Measurements from ENCODE around the gene MRPL23. TPM values are rescaled to one million over a fixed set of nuclear protein-coding genes. Genes with fewer than 3 reads are reported as not detected.

Gene MRPL23
- total RNA-seq, 1 experiment from 2014 or later = 76.3 TPM

DNA sequence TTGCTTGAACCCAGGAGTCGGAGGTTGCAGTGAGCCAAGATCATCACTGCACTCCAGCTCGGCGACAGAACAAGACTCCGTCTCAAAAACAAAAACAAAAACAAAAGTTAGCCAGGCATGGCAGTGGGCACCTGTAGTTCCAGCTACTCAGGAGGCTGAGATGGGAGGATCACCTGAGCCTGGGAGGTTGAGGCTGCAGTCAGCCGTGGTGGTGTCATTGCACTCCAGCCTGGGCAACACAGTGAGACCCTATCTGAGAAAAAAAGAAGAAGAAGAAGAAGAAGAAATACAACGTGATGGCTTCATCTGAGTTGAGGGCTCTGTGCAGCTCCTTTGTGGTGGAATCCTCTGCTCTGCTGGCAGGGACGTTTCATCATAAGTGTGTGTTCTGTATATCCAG, 37.6 kb upstream of the MRPL23 start:
- CTCF ChIA-PET = no interaction called here
- Histone ChIP-seq H3K36me3 (ENCODE audit: low read depth) (no peaks in the 10 kb centered on the region), H3K4me2 (no peak overlapping the region), H3K4me1 (replicated peaks; ENCODE audit: insufficient read depth) (no peaks in the 10 kb centered on the region), H3K9me3 (ENCODE audit: insufficient read depth, low read depth) (no peaks in the 10 kb centered on the region), H3K4me3 (no peak overlapping the region), H3K79me2 (ENCODE audit: low read depth) (no peaks in the 10 kb centered on the region), H3K27me3 (ENCODE audit: insufficient read depth, low read depth) (peaks cover 46% of the 10 kb centered on the region), H3K27ac (no peak overlapping the region), H4K20me1 (ENCODE audit: insufficient read depth) (no peaks in the 10 kb centered on the region), H3K9me2 (ENCODE audit: insufficient read depth) (no peaks in the 10 kb centered on the region), H3F3A (ENCODE audit: insufficient read depth, low read depth) (no peaks in the 10 kb centered on the region), H2AFZ (no peak overlapping the region)
- TF ChIP-seq EZH2 (IDR thresholded peaks at IDR 0.05; ENCODE audit: low read depth) = no peak
- no peak for TF ChIP-seq CTCF (conservative IDR thresholded peaks at IDR 0.05)
- POLR2A ChIA-PET (ENCODE audit: unreplicated experiment) = no interaction called here
- intact Hi-C loops (cut with micrococcal nuclease; ENCODE audit: unreplicated experiment) = no loop called here
- BruUV-seq (replicated peaks) = no TSS peak
- DNase-seq = no peak

DNA sequence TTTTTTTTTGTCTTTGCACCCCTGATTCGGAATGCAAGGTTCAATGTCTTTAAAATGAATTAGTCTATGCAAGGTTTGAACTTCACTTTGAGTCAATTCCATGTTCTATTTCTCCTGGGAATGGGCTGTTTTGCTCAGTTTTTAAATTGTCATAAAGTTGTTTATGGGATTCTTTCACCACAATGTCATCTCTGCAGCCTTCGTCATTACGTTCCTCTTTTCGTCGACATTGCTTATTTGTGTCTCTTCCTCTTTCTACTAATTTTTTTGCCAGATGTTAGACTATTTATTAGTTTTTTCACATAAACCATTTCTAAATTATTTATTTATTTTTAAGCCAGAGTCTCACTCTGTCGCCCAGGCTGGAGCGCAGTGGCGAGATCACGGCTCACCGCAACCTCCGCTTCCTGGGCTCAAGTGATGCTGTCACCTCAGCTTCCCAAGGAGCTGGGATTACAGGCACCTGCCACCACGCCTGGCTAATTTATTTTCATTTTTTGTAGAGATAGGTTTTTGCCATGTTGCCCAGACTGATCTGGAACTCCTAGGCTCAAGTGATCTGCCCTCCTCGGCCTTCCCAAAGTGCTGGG, 34.7 kb upstream of the MRPL23 start:
- Histone ChIP-seq H3K9me2 (ENCODE audit: insufficient read depth) (no peaks in the 10 kb centered on the region), H3K27ac (no peak overlapping the region), H3K27me3 (ENCODE audit: insufficient read depth, low read depth) (peaks cover 30% of the 10 kb centered on the region), H4K20me1 (ENCODE audit: insufficient read depth) (no peaks in the 10 kb centered on the region), H3K9me3 (ENCODE audit: insufficient read depth, low read depth) (no peaks in the 10 kb centered on the region), H3F3A (ENCODE audit: insufficient read depth, low read depth) (no peaks in the 10 kb centered on the region), H2AFZ (no peak overlapping the region), H3K4me2 (no peak overlapping the region), H3K36me3 (ENCODE audit: low read depth) (no peaks in the 10 kb centered on the region), H3K4me1 (replicated peaks; ENCODE audit: insufficient read depth) (no peaks in the 10 kb centered on the region), H3K4me3 (no peak overlapping the region), H3K79me2 (ENCODE audit: low read depth) (no peaks in the 10 kb centered on the region)
- DNase-seq = no peak
- CTCF ChIA-PET = no interaction called here
- BruUV-seq (replicated peaks) = no TSS peak
- TF ChIP-seq EZH2 (IDR thresholded peaks at IDR 0.05; ENCODE audit: low read depth) (no peak), CTCF (conservative IDR thresholded peaks at IDR 0.05) (no peak)
- intact Hi-C loops (cut with micrococcal nuclease; ENCODE audit: unreplicated experiment) = no loop called here
- POLR2A ChIA-PET (ENCODE audit: unreplicated experiment) = no interaction called here

DNA sequence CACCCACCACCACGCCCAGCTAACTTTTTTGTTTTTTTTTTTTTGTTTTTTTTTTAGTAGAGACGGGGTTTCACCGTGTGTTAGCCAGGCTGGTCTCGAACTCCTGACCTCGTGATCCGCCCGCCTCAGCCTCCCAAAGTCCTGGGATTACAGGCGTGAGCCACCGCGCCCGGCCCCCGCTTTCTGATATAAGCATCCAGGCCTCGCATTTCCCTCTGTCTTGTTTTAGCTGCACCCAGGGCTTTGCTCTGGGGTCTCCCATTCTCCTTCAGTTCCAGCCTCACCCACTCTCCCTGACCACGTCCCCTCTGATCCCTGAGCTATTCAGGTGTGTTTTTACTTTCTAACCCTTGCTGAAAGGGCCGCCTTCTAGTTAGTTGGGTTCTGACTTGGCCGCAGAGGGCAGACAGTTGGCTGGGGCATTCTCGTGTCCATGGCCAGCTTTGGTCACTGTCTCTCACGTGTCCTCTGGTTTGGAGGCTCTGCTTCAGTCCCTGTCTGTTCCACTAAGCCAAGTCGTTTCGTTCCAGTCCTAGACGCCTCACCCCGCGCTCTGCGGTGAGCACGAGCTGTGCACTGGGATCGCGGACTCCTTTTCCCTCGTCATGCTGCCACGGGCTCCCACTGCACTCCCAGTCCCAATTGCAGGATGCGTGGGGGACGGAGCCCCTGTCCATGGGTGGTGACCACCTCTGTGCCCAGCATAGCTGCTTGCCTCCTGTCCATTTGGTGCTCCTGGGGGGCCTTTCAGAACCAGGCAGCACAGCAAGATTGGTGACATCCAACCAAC, 33.7 kb upstream of the MRPL23 start:
- H2AFZ ChIP-seq = no peak overlapping the region
- H3K4me3 ChIP-seq = no peak overlapping the region
- no peak for DNase-seq
- H3K79me2 ChIP-seq (ENCODE audit: low read depth) = no peaks in the 10 kb centered on the region
- H3F3A ChIP-seq (ENCODE audit: insufficient read depth, low read depth) = no peaks in the 10 kb centered on the region
- CTCF ChIA-PET = no interaction called here
- no peak overlapping the region for H3K4me2 ChIP-seq
- no peaks in the 10 kb centered on the region for H4K20me1 ChIP-seq (ENCODE audit: insufficient read depth)
- no peaks in the 10 kb centered on the region for H3K4me1 ChIP-seq (replicated peaks; ENCODE audit: insufficient read depth)
- H3K27me3 ChIP-seq (ENCODE audit: insufficient read depth, low read depth) = peaks cover 25% of the 10 kb centered on the region
- H3K36me3 ChIP-seq (ENCODE audit: low read depth) = no peaks in the 10 kb centered on the region
- BruUV-seq (replicated peaks) = no TSS peak
- intact Hi-C loops (cut with micrococcal nuclease; ENCODE audit: unreplicated experiment) = no loop called here
- POLR2A ChIA-PET (ENCODE audit: unreplicated experiment) = no interaction called here
- no peaks in the 10 kb centered on the region for H3K9me2 ChIP-seq (ENCODE audit: insufficient read depth)
- TF ChIP-seq EZH2 (IDR thresholded peaks at IDR 0.05; ENCODE audit: low read depth) (no peak), CTCF (conservative IDR thresholded peaks at IDR 0.05) (no peak)
- no peak overlapping the region for H3K27ac ChIP-seq
- H3K9me3 ChIP-seq (ENCODE audit: insufficient read depth, low read depth) = no peaks in the 10 kb centered on the region
